ENCODE results near the gene LINS1. TPM values are rescaled to one million over a fixed set of nuclear protein-coding genes. Genes with fewer than 3 reads are reported as not detected.

LINS1 gene
- total RNA-seq, 1 donor from 2014 or later, result 4.6 TPM

DNA sequence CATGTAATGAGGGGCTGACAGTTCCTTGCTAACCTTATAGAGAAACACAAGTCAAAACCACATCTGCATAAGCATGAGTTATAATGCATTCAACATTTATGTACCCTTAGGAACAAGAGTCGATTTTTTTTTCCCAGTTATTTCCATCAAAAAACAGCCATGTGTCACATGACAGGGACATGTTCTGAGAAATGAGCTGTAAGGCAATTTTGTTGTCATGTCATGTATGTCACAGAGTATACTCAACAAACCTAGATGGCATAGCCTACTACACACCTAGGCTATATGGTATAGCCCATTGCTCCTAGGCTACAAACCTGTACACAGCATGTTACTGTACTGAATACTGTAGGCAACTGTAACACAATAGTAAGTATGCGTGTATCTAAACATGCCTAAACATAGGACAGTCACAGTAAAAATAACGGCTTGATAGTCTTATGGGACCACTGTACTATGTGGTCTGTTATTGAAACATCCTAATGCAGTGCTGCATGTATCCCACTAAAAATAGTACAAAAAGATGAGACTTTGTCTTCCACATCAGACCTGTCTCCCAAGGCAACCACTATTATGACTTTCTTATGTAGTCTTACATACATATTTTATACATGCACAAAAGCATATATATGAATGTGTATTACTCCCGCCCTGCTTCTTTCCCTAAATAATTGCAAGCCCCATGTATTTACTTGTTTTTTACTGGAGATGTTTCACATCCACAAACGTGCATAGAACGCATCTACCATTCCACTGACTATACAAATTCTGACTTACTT is 34.9 kb downstream of the LINS1 start:
- H3K4me3 ChIP-seq (ENCODE audit: low read depth, low read length), result no peak overlapping the region
- TF ChIP-seq, protein P1, sequence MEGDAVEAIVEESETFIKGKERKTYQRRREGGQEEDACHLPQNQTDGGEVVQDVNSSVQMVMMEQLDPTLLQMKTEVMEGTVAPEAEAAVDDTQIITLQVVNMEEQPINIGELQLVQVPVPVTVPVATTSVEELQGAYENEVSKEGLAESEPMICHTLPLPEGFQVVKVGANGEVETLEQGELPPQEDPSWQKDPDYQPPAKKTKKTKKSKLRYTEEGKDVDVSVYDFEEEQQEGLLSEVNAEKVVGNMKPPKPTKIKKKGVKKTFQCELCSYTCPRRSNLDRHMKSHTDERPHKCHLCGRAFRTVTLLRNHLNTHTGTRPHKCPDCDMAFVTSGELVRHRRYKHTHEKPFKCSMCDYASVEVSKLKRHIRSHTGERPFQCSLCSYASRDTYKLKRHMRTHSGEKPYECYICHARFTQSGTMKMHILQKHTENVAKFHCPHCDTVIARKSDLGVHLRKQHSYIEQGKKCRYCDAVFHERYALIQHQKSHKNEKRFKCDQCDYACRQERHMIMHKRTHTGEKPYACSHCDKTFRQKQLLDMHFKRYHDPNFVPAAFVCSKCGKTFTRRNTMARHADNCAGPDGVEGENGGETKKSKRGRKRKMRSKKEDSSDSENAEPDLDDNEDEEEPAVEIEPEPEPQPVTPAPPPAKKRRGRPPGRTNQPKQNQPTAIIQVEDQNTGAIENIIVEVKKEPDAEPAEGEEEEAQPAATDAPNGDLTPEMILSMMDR (conservative IDR thresholded peaks at IDR 0.05; ENCODE audit: low read depth, low read length), result no peak
- DNase-seq (ENCODE audit: low read depth), result no peak

- TF ChIP-seq, protein P1 (conservative IDR thresholded peaks at IDR 0.05; ENCODE audit: low read depth, low read length), result no peak
- no peak overlapping the region for H3K4me3 ChIP-seq (ENCODE audit: low read depth, low read length)
- DNase-seq (ENCODE audit: low read depth), result no peak
Observed at GRCh38 chr15:100565591-100565990, 36.4 kb downstream of the LINS1 start.

DNA sequence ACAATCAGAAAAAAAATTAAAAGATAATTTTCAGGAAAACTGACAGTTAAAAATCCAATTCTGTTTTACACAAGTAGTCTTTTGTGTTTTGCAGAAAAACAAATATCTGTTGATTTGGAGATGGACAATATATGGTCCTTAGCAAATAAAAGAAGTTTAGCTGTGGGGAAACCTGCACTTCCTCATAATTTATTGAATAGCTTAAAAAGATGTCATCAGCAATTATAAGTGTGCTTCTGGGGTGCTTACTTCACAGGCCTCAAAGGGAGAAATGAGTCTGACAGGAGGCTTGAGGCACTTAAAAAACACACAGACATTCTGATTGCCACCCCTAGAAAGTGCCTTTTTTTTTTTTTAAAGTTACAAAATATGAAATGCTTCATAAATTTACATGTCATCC is 41.7 kb downstream of the LINS1 start:
- TF ChIP-seq, protein P1 (conservative IDR thresholded peaks at IDR 0.05; ENCODE audit: low read depth, low read length), result no peak
- H3K4me3 ChIP-seq (ENCODE audit: low read depth, low read length), result no peak overlapping the region
- no peak for DNase-seq (ENCODE audit: low read depth)

- no peak overlapping the region for H3K4me3 ChIP-seq (ENCODE audit: low read depth, low read length)
- TF ChIP-seq, protein P1 (conservative IDR thresholded peaks at IDR 0.05; ENCODE audit: low read depth, low read length), result no peak
- peak; percentile 4 for DNase-seq (ENCODE audit: low read depth)
Observed at GRCh38 chr15:100559330-100559729, 42.7 kb downstream of the LINS1 start.

GRCh38 chr15:100558771-100559254 is 43.2 kb downstream of the LINS1 start:
- no peak overlapping the region for H3K4me3 ChIP-seq (ENCODE audit: low read depth, low read length)
- no peak for DNase-seq (ENCODE audit: low read depth)
- TF ChIP-seq, protein P1 (conservative IDR thresholded peaks at IDR 0.05; ENCODE audit: low read depth, low read length), result no peak

DNA sequence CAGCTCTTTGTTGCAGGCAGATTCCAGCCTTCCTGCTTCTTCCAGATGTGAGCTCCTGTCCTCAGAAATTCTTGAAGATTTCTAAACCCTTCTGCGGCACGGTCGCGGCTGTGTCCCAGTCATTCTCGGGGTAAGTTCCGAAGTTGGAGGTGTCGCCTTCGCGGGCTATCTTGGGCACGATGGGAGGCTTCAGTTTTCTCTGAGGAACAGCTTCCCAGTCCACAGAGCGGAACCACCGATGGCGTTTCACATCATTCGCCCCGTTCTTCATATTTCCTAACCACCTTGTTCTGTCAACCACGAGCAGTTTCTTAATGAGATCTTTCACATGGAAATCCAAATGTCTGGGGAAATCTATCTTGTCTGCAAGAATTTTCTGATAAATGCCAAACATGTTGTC is 48.5 kb downstream of the LINS1 start:
- no peak for DNase-seq (ENCODE audit: low read depth)
- TF ChIP-seq, protein P1 (conservative IDR thresholded peaks at IDR 0.05; ENCODE audit: low read depth, low read length), result no peak

DNA sequence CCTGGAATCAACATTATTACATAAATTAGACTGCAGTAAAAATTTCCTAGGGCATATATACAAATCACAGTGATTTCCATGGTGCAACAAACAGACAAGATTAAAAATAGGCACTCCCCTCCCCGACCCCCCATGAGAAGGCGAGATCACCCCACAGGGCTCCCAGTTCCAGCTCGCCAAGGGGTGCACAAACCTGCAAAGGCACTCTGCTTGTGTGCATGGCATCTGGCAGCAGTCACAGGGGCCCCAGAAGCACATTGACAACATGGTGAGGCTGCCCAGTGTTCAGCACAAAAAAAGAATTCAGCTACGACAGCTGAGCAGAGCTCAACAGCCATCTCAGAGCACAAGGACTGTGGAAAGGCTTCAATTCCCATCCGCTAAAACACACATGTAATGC is 54.0 kb downstream of the LINS1 start:
- DNase-seq (ENCODE audit: low read depth), result no peak
- no peak overlapping the region for H3K4me3 ChIP-seq (ENCODE audit: low read depth, low read length)
- TF ChIP-seq, protein P1 (conservative IDR thresholded peaks at IDR 0.05; ENCODE audit: low read depth, low read length), result no peak

More for the DNA sequence above, 48.5 kb downstream of the LINS1 start:
- H3K4me3 ChIP-seq (ENCODE audit: low read depth, low read length), result no peak overlapping the region
